Keratinocyte (primary cell): ENCODE measurements around the gene TPI1. TPM values are rescaled to one million over a fixed set of nuclear protein-coding genes. Genes with fewer than 3 reads are reported as not detected.

Experiments used
- DNase-seq: peaks from one replicate; pipeline ENCODE4 v3.0.0-alpha.2; 2011; ENCODE audit warnings: low read depth, missing footprints, low spot score
- FAIRE-seq: peaks from 2 replicates; lab custom pipeline; 2011; peaks lifted over from hg19 to GRCh38; lab: Jason Lieb, UNC
- H2AFZ ChIP-seq: 2 replicates; pipeline ENCODE4 v1.6.0; 2012; ENCODE audit warnings: low read length, control low read depth, inconsistent platforms; ENCODE audit not compliant: control insufficient read depth
- H3K27ac ChIP-seq: 2 replicates; pipeline ENCODE4 v1.5.1; 2011; ENCODE audit warnings: low read length; ENCODE audit not compliant: control insufficient read depth, insufficient read depth
- H3K27me3 ChIP-seq: 3 replicates; pipeline ENCODE4 v1.6.0; 2011; ENCODE audit warnings: low read length; ENCODE audit not compliant: control insufficient read depth, insufficient read depth; ENCODE audit errors: extremely low read depth
- H3K36me3 ChIP-seq, 2 experiments: 2 replicates in 1 of 2; 3 replicates in 1 of 2; pipeline ENCODE4 v1.5.1; 2011; ENCODE audit warnings: low read length in 2 of 2, mild to moderate bottlenecking in 1 of 2; ENCODE audit not compliant: control insufficient read depth in 2 of 2, insufficient read depth in 2 of 2; ENCODE audit errors: extremely low read depth in 1 of 2
- H3K4me1 ChIP-seq: 3 replicates; pipeline ENCODE4 v1.5.1; 2011; ENCODE audit warnings: low read length; ENCODE audit not compliant: control insufficient read depth, insufficient read depth; ENCODE audit errors: extremely low read depth
- H3K4me2 ChIP-seq: 3 replicates; pipeline ENCODE4 v1.6.0; 2011; ENCODE audit warnings: low read depth, low read length; ENCODE audit not compliant: control insufficient read depth, insufficient read depth; ENCODE audit errors: extremely low read depth
- H3K4me3 ChIP-seq, 3 experiments: fragments of 200-600 bp in 1 of 3; sonication (generic) in 1 of 3; 2 replicates in 2 of 3; 3 replicates in 1 of 3; pipeline ENCODE4 v1.5.1; 2011 to 2016; ENCODE audit warnings: low read length in 3 of 3, mild to moderate bottlenecking in 3 of 3, control low read depth in 2 of 3, inconsistent platforms in 1 of 3, low read depth in 1 of 3, mixed read lengths in 1 of 3, mixed run types in 1 of 3, moderate library complexity in 1 of 3; ENCODE audit not compliant: control insufficient read depth in 2 of 3, insufficient read depth in 2 of 3; ENCODE audit errors: extremely low read depth in 1 of 3
- H3K79me2 ChIP-seq: 2 replicates; pipeline ENCODE4 v1.6.0; 2012; ENCODE audit warnings: low read length; ENCODE audit not compliant: control insufficient read depth, insufficient read depth
- H3K9ac ChIP-seq: 3 replicates; pipeline ENCODE4 v1.6.0; 2011; ENCODE audit warnings: low read length; ENCODE audit not compliant: control insufficient read depth, insufficient read depth; ENCODE audit errors: extremely low read depth
- H3K9me1 ChIP-seq: 3 replicates; pipeline ENCODE4 v1.6.0; 2011; ENCODE audit warnings: low read length; ENCODE audit not compliant: control insufficient read depth, insufficient read depth; ENCODE audit errors: extremely low read depth
- H3K9me3 ChIP-seq: 2 replicates; pipeline ENCODE4 v1.5.1; 2012; ENCODE audit warnings: low read depth, low read length; ENCODE audit not compliant: control insufficient read depth
- H4K20me1 ChIP-seq: 3 replicates; pipeline ENCODE4 v1.6.0; 2011; ENCODE audit warnings: low read length; ENCODE audit not compliant: control insufficient read depth, insufficient read depth; ENCODE audit errors: extremely low read depth
- CTCF ChIP-seq, 3 experiments: IDR thresholded peaks in 1 of 3; conservative IDR thresholded peaks in 1 of 3; optimal IDR thresholded peaks in 1 of 3; 2 replicates in 2 of 3; 3 replicates in 1 of 3; pipeline versions ENCODE3 to v1.5.1; 2011; ENCODE audit warnings: low read length in 3 of 3, mild to moderate bottlenecking in 3 of 3, moderate library complexity in 2 of 3, control low read depth in 1 of 3, inconsistent platforms in 1 of 3; ENCODE audit not compliant: insufficient read depth in 2 of 3; ENCODE audit errors: extremely low read depth in 1 of 3
- EZH2 ChIP-seq: IDR thresholded peaks from one replicate; pipeline ENCODE4 v1.6.1; 2012; ENCODE audit warnings: inconsistent platforms, mild to moderate bottlenecking, low read length, moderate library complexity
- dilution Hi-C: fragments of 300-500 bp; cut with MboI; formaldehyde crosslinking; loops from one replicate; pipeline ENCODE4 v1.7.0; 2020; ENCODE audit warnings: low sequenced_read_pairs; ENCODE audit not compliant: extremely low pct_ligation_motif_present
- polyA plus RNA-seq, 5 experiments: library from polyadenylated mRNA; depleted of rRNA in 3 of 5; stranded (reverse) in 3 of 5; stranded (forward) in 1 of 5; unstranded in 1 of 5; fragments of >200 nt; gene quantifications; 1 replicate in 1 of 5; 2 replicates in 3 of 5; 3 replicates in 1 of 5; pipeline versions ENCODE4 v1.2.1 to v1.2.3, GENCODE V29; 2011 to 2012; ENCODE audit warnings: missing spikeins in 2 of 5, low read depth in 1 of 5, low replicate concordance in 1 of 5

Gene TPI1
- polyA plus RNA-seq, 1 donor (not counting 4 experiments of a cell fraction or from before 2014, with no cell fraction given): 1,551 TPM

- peaks cover 21% of the 10 kb centered on the region for H3K4me1 ChIP-seq
- peak overlapping the region; percentile 92 for H3K9ac ChIP-seq
- TF ChIP-seq EZH2 (no peak), CTCF (optimal IDR thresholded peaks at IDR 0.05 in 1 of 3, IDR thresholded peaks at IDR 0.05 in 1 of 3, conservative IDR thresholded peaks at IDR 0.05 in 1 of 3; ENCODE audit: extremely low read depth in 1 of 3, insufficient read depth in 2 of 3, low read length in 3 of 3) (no peak)
- no peaks in the 10 kb centered on the region for H3K9me1 ChIP-seq
- no peak overlapping the region for H2AFZ ChIP-seq
- peak overlapping the region; percentile 88 for H3K4me2 ChIP-seq
- DNase-seq: no peak
- peak overlapping the region; percentile 72 to 99 (median 95) for H3K4me3 ChIP-seq
- H3K27me3 ChIP-seq: no peaks in the 10 kb centered on the region
- peaks cover 41% of the 10 kb centered on the region for H3K79me2 ChIP-seq
- H3K27ac ChIP-seq: peak overlapping the region; percentile 91
- peaks cover 29 to 42% of the 10 kb centered on the region in 2 experiments for H3K36me3 ChIP-seq
- dilution Hi-C loops: no loop called here
- FAIRE-seq: peak; percentile 5
- H3K9me3 ChIP-seq: no peaks in the 10 kb centered on the region
- H4K20me1 ChIP-seq: no peaks in the 10 kb centered on the region
These were observed 13.7 kb upstream of the TPI1 start for GRCh38 chr12:6853626-6854025.

GRCh38 chr12:6854036-6854435, 13.3 kb upstream of the TPI1 start:
- H4K20me1 ChIP-seq: no peaks in the 10 kb centered on the region
- TF ChIP-seq CTCF (optimal IDR thresholded peaks at IDR 0.05 in 1 of 3, IDR thresholded peaks at IDR 0.05 in 1 of 3, conservative IDR thresholded peaks at IDR 0.05 in 1 of 3; ENCODE audit: extremely low read depth in 1 of 3, insufficient read depth in 2 of 3, low read length in 3 of 3): no peak
- no peak for TF ChIP-seq EZH2
- peaks cover 41% of the 10 kb centered on the region for H3K79me2 ChIP-seq
- H3K9me1 ChIP-seq: no peaks in the 10 kb centered on the region
- DNase-seq (no peak), FAIRE-seq (no peak)
- H3K36me3 ChIP-seq: peaks cover 34 to 42% of the 10 kb centered on the region in 2 experiments
- no peaks in the 10 kb centered on the region for H3K27me3 ChIP-seq
- no peak overlapping the region for H3K27ac ChIP-seq
- dilution Hi-C loops: no loop called here
- H3K4me2 ChIP-seq: peak overlapping the region; percentile 88
- H3K9me3 ChIP-seq: no peaks in the 10 kb centered on the region
- H3K9ac ChIP-seq: no peak overlapping the region
- H2AFZ ChIP-seq: no peak overlapping the region
- peak overlapping the region in 1 of 3 experiments; percentile 95 for H3K4me3 ChIP-seq
- H3K4me1 ChIP-seq: peaks cover 21% of the 10 kb centered on the region
